HG02970 (cell line): ENCODE measurements around the gene LHPP.
"Not testable (repeated sequence)": the region's sequence is repeated elsewhere in the genome, so short reads cannot be mapped to it uniquely, and the experiment has no call there.

Experiments used
- ATAC-seq: cut with Tn5 transposase; IDR thresholded peaks from one replicate; pipeline ENCODE4 v1.9.1; 2021; ENCODE audit warnings: mild to moderate bottlenecking, moderate library complexity, moderate number of reproducible peaks; ENCODE audit not compliant: unreplicated experiment, low FRiP score

LHPP gene

GRCh38 chr10:124601431-124602120, 140.0 kb downstream of the LHPP start:
- ATAC-seq = no peak

- no peak for ATAC-seq
Observed at GRCh38 chr10:124602121-124602561, 140.5 kb downstream of the LHPP start.

- ATAC-seq = no peak
Observed at GRCh38 chr10:124602646-124603365, 141.2 kb downstream of the LHPP start.

DNA sequence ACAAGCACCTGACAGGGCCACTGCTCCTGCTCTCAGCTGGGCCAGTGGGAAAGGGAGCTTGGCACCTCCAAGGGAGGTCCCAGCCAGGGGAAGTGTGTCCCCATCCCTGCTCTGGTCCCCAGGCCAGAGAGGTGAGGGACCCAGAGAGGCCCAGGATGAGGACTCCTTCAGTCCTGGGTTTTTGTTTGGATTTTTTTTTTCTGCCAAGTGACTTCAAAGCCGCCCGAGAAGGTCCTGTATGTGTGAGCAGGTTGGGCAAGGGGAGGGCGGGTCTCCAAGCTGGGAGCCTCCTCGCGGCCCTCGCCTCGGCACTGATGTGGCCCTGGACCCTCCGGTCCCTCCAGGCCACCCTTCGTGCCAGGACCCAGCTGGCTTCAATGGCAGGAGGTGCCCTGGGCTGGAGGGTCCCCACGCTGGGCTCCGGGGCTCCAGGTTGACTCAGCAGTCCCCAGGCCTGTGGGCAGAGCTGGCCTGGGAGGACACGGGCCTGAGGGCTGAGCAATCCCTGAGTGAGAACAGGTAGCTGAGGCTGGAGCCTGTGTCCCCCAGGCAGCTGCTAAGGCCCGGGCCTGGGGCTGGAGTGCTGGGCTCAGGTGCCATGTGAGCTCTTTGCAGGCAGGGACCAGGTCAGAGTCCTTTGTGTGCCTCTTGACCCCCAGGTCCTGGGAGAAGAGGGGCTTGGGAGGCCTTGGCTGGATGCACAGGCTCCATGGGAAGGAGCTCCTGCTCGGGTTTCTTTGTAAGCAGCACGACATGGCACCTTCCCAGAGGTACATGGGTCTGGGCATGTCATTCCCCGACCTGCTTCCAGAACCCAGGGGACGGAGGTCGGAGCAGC, 142.0 kb downstream of the LHPP start:
- ATAC-seq = no peak

DNA sequence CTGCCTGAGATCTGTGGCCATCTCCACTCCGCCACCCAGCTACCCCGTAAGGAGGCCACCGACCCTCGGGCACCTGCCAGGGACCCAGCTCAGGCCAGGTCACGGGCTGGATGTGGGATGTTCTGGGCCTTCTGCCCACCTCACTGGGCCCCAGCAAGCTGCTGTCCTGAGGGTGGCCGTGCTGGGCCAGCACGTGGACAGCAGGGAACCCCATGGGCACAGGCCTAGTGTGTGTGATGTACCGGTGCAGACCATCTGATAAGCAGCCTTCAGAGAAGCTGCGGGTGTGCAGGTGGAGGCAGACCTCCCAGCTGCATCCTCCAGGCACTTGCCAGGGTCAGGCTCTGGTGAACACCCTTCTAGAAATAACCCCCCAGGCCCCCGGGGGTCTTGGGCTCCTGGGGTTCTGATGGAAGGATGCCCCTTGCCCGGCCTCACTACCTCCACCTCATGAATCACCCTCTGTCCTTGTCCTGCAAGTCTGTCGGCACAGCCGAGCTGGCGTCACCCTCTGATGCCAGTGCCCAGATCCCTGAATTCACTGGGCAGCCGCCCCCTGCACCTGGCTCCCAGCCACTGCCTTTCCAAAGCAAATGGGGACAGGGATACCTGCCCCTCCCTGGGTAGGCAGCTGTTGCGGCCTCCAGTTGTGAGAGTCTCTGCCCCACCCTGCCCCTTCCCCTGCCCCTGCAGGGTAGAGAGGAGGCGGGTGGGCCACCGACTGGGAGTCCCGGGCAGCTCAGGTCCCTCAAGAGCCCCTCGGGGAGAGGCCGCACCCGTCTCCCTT, 142.8 kb downstream of the LHPP start:
- no peak for ATAC-seq

DNA sequence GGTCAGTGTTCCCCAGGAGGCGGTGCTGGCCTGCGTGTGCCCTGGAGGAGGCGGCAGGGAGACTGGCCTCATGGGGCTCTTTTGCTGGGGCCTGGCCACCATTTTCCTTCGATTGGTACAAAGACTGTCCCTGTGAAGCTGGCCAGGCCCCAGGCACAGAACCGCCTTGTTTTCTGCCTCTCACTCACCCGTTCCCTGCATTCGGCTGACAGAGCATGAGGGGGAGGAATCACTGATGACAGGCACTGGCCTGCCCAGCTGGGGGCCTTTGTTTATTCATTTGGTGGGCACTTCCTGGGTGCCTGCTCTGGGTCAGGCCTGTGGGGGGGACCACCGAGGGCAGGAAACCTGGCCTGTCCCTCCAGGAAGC, 143.4 kb downstream of the LHPP start:
- ATAC-seq = no peak

DNA sequence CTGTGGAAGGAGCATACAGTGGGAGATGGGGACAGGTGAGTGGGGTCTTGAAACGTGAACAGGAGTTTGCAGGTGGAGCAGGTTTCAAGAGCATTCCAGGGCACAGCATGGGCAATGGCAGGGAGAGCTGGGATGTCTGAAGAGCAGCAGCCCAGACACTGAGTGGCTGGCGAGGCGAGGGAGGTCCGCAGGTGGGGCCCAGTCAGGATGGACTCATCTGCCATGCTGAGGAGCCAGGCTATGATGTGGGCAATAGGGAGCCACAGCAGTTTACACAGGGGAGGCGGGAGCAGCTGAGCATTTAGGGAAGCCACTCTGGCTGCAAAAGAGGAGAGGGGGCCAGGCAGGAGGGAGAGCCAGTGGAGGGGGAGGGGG, 143.8 kb downstream of the LHPP start:
- ATAC-seq = no peak

DNA sequence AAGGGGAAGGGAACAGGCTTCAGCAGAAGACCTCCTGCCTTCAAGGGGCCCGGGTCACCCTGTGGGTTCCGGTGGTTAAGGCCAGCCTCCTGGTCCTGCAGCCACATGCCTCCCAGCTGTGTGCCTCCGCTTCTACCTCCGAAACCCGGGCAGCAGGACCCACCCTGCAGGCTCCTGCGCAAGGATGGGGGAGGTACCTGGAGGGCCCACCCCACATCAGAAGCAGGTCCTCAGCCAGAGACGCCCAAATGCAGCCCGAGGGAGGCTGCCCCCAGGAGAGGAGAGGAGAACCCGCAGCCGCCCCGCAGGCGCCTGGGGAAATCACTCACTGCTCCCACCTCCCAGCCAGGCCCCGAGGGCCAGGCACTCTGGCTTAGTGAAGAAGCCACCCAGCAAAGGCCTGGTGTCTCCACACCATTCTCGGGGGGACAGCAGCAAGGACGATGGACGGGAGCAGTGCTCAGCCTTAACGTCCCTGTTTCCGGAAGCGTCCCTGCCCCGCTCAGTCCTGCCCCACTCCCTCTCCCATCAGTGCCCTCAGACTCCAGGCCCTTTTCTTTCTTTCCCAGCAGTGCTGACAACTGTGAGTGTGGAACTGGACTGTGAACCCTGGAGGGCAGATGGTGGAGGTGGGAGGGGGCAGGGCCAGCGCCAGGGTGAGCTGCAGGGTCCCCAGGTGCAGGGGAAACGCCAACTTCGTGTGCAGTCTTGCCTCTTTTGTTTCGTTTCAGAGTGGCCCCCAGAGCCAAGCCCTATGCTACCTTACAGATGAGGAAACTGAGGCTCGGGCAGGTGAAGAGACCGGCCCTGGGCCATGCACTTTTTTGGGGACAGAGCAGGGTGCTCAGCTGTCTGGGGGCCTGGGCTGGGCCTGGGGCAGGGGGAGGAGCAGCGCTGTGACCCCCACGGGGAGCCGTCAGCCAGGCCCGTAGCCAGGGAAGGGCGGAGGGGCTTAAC, 144.5 kb downstream of the LHPP start:
- no peak for ATAC-seq

GRCh38 chr10:124606822-124607221, 145.2 kb downstream of the LHPP start:
- ATAC-seq = no peak

- ATAC-seq = no peak
Observed at GRCh38 chr10:124607693-124608092, 146.1 kb downstream of the LHPP start.

DNA sequence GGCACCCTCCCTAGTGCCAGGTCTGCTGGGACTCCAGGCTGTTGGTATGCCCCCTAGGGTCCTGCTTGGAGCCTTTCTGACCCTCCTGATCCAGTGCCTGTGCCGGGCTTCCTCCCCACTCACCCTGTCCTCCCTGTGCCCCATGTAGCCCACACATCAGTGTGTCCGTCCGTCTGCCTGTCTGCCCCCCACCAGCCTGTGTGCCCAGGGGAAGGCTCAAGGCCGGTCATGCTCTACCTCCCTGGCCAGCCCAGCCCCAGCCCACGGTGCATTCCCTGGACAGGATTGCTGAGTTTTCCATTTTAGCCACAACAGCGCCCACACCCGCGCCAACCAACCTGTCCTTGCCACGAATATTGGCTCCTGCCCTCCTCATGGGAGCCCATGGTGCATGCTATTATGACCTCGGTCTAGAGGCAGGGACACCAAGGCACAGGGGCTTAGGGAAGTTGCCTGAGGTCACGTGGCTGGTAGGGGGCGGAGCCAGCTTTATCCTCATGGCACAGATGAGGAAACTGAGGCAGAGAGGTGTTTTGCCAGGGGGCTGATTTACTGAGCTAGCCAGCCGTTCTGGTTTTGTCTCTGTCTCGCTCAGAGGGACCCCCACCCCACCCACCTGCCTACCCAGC, 146.6 kb downstream of the LHPP start:
- ATAC-seq = no peak

- ATAC-seq = no peak
Observed at GRCh38 chr10:124609698-124610097, 148.1 kb downstream of the LHPP start.

GRCh38 chr10:124610186-124610585, 148.6 kb downstream of the LHPP start:
- ATAC-seq = not testable (repeated sequence)

- not testable (repeated sequence) for ATAC-seq
Observed at GRCh38 chr10:124610851-124611250, 149.2 kb downstream of the LHPP start.

GRCh38 chr10:124611738-124612137, 150.1 kb downstream of the LHPP start:
- no peak for ATAC-seq

DNA sequence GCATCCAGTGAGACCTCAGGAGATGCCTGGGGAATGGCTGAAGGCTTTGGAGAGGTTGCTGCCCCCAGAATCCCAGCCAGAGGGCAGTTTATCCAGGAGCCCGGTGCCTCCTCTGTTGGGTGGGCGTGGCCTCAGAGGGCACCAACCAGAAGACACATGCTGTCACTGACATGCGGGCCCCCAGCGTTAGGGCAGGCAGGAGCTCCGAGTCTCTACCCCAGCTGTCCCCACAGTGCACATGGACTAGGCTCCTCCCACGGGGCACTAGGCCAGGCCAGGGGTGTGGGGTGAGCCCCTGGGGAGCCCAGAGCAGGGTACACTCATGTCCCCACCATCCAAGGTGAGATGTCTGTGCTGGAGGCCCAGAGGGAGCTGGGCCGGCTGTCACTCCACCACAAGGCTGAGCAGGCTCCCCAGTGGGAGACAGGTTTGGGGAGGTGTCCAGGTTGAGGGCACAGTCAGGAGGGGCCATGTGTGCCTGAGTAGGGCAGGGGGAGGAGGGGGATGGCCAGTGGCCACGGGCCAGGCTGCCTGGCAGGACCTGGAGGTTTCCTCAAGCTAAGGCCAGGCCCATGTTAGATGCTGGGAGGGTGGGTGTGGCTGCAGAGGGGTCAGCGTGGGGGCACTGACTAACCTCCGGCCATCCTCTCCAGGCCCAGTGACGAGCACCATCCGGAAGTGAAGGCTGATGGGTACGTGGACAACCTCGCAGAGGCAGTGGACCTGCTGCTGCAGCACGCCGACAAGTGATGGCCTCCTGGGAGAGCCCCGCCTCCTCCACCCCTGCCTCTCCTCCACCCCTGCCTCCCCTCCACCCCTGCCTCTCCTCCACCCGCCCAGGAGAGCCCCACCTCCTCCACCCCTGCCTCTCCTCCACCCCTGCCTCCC, 151.2 kb downstream of the LHPP start:
- ATAC-seq = no peak

DNA sequence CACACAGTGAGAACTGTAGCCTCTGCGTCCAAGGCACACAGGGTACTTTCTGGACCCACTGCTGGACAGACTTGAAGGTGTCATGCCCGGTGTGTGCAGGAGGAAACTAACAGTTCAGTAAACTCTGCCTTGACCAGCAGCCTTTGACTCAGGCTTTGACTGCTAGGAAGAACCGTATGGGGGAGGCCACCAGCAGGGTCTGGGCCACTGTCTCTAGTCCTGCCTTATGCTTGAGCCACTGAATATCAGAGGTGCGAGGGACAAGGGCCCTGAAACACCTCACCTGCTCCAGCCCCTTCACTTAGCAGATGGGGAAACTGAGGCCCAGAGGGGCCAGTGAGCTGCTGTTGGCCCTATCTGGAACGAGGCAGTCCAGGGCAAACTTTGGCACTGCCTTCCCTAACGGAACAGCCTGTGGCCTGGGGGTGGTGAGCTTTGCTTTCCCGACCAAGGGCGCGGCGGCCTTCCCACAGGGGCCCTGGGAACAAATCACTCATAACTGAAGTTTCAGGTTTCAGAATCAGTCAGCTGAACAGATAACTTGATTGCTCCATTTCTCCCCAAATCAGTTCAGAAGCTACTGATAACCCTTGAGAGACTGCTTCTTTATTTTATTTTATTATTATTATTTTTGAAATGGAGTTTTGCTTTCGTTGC, 152.5 kb downstream of the LHPP start:
- ATAC-seq = no peak
